Superior temporal gyrus (tissue), 1 donor: Measurements from ENCODE around the gene NR4A3.
A peak's percentile ranks its signal among the peaks of the same experiment; 100 is the strongest.

Experiments used
- DNase-seq: peaks from one replicate; pipeline ENCODE4 v3.0.0-alpha.2; 2016; ENCODE audit errors: extremely low spot score

NR4A3 gene

DNA sequence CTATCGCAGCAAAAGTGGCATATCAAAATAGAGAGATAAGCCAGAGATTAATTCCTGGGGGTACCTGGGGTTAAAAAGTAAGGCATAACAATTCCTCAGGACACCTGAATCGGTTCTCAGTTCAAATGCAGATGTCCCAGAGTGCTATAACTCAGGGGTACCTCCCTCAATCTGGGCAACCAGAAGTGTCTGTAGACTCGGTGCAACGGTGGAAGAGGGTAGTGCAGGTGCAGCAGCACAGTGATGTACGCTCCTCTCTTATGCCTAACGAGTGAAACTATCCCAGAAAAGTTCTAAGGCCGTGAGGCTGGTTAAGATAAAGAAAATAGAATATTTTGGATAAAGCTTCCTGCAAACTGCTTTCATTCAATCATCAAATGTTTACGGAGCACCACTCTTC is 7.9 kb upstream of the NR4A3 start:
- DNase-seq = no peak

DNA sequence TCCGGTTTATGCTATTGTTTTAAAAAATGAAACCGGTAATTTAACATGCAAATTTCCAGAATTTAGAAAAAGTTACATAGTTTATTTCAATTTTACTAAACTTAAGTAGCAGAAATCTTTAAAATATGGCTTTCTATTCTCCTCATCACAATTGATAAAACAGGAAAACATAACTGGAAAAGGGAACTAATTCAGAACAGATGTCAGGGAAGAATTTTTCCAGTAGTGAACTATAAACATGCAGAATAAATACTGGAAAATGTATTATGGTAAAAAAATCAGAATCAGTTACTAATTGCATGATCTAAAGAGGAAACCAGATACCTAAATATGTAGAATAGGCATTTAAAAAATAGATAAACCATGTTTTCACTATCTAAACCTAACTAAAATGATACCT is 7.3 kb upstream of the NR4A3 start:
- no peak for DNase-seq

DNA sequence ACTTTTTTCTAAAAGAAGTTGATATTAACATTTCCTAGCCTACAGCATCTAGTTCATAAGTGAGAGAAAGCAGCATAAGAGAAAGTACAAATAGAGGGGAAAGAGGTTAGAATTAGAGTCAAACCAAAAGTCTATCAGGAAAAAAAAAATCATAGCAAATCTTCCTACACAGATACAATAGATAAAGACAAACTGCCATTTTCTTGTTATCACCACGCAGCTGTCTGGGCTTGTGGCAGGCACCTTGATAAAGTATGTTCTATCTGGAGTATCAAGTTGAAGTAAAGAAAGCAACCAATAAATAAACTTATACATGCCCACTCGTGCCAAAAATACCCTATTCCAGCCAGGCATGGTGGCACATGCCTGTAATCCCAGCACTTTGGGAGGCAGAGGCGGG is 5.3 kb upstream of the NR4A3 start:
- no peak for DNase-seq

DNA sequence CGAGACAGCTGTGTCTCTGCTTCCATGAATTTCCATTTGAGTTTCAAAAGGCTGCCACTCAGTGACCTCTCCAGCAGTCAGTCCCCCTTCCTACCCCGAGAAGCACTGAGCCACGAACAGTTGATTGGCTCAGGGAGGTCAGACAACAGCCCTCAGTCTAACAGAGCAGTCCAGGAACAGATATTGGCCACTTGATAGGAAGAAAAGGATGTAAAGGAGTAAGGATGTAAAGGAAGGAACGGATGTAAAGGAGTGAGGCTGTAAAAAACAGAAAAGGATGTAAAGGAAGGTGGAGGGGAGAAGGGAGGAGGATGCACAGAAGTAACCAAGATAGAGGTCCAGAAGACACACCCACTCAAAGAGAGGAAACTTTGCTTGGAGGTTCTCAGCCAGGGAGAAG is 3.2 kb upstream of the NR4A3 start:
- no peak for DNase-seq

DNA sequence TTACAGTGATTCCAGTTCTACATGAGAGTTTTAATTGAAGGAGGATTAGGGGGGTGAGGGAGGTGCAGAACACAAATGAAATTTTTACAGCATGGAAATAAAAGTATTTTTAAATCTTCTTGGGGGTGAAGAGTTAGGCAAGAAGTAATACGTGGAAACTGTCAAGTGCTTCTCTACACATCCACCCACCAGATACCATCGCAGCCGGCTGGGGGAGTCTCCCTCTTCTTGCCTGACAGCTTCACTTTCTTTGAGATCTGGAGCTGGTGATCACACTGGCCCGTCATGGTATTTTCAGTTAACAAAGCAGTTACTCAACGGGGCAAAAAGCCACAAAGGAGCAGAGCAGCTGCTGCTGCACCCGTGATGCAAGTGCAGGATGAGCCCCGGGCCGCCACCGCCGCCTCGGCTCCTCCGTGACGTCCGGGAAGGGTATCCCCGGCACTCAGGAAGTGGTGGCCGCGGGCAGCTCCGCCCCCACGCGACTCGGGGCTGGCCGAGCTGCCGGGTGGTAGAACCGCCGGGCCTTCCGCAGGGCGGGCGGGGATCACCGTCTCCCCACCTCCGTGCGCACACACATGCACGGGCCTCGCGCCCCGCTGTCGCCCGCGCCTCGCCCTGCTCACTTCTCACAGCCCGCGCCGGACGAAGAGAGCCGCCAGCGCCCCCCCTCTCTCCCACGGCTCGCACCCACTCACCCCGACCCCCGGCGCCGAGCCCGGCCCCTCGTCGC is 2.4 kb upstream of the NR4A3 start:
- peak; percentile 75 for DNase-seq

GRCh38 chr9:99819856-99820684 is 1.6 kb upstream of the NR4A3 start:
- peak; percentile 86 for DNase-seq

DNA sequence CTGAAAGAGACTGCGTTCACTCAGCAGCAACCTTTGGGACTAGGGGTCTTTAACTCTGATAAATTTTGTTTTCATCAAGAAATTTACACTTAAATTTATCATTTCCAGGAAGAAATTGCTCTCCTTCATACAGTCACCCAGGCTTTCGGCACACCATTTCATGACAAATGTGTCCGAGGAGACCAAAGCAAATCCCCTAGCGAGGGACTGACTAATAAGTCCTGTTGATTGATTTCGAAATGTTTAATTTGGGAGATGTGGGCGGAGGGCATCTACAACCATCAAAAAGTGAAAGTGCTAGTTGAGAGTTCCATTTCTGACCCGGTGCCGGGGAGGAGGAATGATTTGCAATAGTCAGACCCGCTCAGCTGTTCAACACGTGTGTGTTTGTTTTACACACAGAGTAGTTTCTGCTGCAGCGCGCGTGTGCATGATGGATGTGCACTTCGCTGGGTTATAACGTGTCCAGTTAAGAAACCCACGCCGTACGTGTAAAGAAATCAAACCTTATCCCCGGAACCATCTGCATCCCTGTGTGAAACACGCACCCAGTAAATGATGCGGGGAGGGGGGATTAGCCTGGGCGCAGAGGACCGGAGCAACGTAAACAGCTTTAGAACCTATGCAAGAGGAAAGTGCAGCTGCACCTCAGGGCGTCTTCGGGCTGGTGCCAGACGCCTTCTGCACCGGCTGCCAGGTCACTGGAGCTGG is 845 bp upstream of the NR4A3 start:
- DNase-seq = peak; percentile 85

DNA sequence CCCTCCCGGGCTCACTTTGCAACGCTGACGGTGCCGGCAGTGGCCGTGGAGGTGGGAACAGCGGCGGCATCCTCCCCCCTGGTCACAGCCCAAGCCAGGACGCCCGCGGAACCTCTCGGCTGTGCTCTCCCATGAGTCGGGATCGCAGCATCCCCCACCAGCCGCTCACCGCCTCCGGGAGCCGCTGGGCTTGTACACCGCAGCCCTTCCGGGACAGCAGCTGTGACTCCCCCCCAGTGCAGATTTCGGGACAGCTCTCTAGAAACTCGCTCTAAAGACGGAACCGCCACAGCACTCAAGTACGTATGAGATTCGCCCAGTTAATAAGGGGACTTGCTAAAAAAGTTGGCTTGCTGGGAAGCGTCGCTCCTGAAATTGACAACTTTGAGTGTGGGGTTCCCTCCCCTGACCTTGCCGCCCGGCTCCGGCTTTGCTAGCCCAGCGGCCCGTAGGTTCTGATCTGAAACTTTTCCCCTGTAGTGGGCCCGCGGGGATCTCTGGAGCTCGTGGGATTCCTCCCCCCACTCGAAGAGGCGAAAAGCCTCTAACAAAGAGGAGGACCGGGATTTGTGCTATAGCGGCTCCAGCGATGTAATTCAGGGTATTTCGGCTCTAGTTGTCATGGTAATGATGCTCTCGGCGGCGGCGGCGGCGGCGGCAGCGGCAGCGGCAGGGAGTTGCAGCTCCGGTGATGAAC is 572 bp downstream of the NR4A3 start:
- DNase-seq = peak; percentile 52

DNA sequence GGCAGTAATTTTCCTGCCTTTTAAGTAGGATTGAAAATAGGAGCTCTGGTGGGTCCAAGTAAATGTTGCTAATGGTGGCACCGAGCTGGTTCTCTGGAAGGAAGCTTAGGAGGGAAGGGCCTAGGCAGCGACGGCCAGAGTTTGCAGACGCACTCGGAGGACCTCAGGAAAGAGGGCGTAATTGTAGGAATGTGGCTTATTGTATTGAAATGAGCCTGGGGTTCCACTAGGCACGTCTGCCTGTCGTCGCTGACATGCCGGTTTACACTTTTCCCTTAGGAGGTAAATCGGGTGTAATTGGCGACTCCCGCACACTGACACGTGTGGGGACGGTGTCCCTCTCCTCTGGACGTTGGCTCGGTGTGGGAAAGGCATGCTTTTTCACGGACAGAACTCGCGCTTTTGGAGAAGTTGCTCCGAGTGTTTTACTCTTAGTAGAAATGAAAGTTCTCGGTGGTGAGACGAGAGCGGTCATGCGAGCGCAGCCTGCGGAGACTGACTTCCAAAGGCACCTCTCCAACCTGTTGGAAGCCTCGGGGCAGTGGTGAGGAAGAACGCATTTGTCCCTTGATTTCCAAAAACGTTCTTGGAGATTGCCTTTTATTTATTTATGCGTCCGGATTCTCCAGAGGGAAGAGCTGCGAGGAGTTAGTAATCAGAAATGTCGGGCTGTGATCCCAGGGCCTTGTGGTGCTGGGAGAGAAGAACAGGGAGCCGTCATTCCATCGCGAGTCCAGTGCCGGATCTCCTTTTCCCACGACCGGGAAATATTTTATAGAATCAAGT is 1.3 kb downstream of the NR4A3 start:
- peak; percentile 53 for DNase-seq

DNA sequence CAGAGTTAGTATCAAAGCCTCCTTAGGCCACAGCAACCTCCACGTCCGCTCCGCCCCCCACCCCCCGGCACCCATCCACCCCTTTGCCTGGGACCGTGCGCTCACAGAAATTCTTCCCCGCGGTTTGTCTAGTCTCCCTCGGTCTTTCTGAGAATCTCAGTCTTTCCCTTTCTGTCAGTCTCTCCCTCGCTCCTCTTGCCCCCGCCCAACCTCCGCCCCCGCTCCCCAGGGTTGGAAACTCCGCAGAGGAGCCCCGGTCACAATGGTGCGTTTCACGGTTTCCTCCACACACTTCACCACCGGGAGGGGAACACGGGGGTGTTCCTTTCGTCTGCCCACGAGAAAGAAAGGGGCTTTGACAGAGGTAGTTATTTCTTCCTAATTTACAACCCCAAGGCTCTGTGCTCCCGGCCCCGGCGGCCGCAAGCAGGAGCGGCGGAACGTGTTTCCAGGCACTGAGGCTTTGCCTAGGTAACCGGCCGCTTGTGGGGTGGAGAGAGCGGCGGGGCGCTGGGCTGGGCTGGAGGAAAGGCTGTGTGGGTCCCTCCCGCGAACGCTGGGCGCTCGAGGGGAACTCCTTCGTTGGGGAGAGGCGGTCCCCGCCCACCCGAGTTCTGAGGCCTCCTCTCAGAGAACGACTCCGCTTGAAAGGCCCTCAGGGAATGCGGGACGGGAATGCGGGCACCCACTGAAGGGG is 2.1 kb downstream of the NR4A3 start:
- no peak for DNase-seq

GRCh38 chr9:99824378-99825171 is 2.9 kb downstream of the NR4A3 start:
- DNase-seq = no peak

- no peak for DNase-seq
Observed at GRCh38 chr9:99825172-99826046, 3.7 kb downstream of the NR4A3 start.

- no peak for DNase-seq
Observed at GRCh38 chr9:99826579-99826978, 4.9 kb downstream of the NR4A3 start.

DNA sequence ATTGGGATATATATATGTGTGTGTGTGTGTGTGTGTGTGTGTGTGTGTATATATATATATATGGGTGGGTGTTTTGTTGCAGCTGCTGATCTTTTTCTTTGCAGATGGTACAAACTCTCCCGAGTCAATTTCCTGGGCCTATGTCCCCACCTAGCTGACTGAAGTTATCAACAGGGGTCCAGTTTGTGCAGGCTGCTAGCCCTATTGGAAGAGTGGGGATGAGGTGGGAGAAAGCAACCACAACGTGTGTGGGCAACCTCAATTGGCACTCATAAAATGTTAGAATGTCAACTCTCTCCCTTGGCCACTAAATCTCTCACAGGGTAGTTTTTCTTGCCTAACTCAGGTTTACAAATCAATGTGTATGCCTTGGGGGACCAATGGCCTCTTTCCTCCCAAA is 5.6 kb downstream of the NR4A3 start:
- DNase-seq = no peak

GRCh38 chr9:99828054-99828416 is 6.3 kb downstream of the NR4A3 start:
- DNase-seq = no peak

DNA sequence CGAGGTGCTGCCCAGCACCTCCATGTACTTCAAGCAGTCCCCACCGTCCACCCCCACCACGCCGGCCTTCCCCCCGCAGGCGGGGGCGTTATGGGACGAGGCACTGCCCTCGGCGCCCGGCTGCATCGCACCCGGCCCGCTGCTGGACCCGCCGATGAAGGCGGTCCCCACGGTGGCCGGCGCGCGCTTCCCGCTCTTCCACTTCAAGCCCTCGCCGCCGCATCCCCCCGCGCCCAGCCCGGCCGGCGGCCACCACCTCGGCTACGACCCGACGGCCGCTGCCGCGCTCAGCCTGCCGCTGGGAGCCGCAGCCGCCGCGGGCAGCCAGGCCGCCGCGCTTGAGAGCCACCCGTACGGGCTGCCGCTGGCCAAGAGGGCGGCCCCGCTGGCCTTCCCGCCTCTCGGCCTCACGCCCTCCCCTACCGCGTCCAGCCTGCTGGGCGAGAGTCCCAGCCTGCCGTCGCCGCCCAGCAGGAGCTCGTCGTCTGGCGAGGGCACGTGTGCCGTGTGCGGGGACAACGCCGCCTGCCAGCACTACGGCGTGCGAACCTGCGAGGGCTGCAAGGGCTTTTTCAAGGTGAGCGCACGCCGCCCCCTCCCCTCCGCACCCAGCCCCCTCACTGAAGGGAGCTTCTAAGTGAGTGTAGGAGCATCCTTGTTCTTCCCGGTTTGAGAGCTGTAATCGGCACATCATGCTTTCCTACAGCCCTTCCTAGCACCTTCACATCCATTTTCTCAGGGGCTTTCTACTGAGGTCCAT is 6.9 kb downstream of the NR4A3 start:
- DNase-seq = no peak

- DNase-seq = no peak
Observed at GRCh38 chr9:99831857-99832557, 10.3 kb downstream of the NR4A3 start.

- no peak for DNase-seq
Observed at GRCh38 chr9:99832558-99832864, 10.8 kb downstream of the NR4A3 start.
